H1 (cell line): Measurements from ENCODE around the gene ESYT1. TPM values are rescaled to one million over a fixed set of nuclear protein-coding genes. Genes with fewer than 3 reads are reported as not detected.
A peak's percentile ranks its signal among the peaks of the same experiment; 100 is the strongest.

Source experiments
- CHD2 ChIP-seq: IDR thresholded peaks from 2 replicates; pipeline ENCODE4 v1.6.1; 2012; ENCODE audit warnings: low read length, improper control_type of control experiment
- PHF8 ChIP-seq: fragments of 200-600 bp; sonication (generic); conservative IDR thresholded peaks from 2 replicates; pipeline ENCODE4 v1.7.1; 2012; ENCODE audit warnings: low read depth, mild to moderate bottlenecking, inconsistent platforms, low read length, moderate library complexity
- SAP30 ChIP-seq: fragments of 300-600 bp; sonication (generic); IDR thresholded peaks from 2 replicates; pipeline ENCODE4 v1.7.1; 2012; ENCODE audit warnings: low read length, moderate library complexity, mild to moderate bottlenecking, inconsistent platforms; ENCODE audit not compliant: insufficient read depth, insufficient replicate concordance
- polyA plus RNA-seq, 7 experiments: library from polyadenylated mRNA; depleted of rRNA in 3 of 7; stranded (reverse) in 5 of 7; unstranded in 2 of 7; fragments of >200 nt in 5 of 7; fragments of 200-250 nt in 2 of 7; gene quantifications; 1 replicate in 5 of 7; 2 replicates in 1 of 7; 4 replicates in 1 of 7; pipeline versions ENCODE4 v1.2.1 to v1.2.3, GENCODE V29; 2011 to 2013; ENCODE audit warnings: missing spikeins in 2 of 7, mixed read lengths in 2 of 7
- total RNA-seq: library from RNA; stranded (reverse); fragmentation: NEBNext Ultra II Directional; extraction: Animal tissue kit (Norgen Biotek cat#: 25700); gene quantifications from 2 replicates; pipeline ENCODE4 v1.2.1, GENCODE V29; 2021

The ESYT1 gene
- total and polyA plus RNA-seq, 2 of the 8 experiments (the other 6 are each of a cell fraction or from before 2014, with no cell fraction given), result 86.9 to 165 TPM

- TF ChIP-seq PHF8, result peak; percentile 64
- peak; percentile 66; the same call in 1 of the 2 replicates for TF ChIP-seq CHD2
- peak; percentile 42 for TF ChIP-seq SAP30
These were observed 62.0 kb downstream of the ESYT1 start (continued) for GRCh38 chr12:56189918-56190694.
